ENCODE results near the gene TNIP1.

The TNIP1 gene

GRCh38 chr5:151085517-151086041 lies 4.7 kb upstream of the TNIP1 start:
- FAIRE-seq (no peak), DNase-seq (ENCODE audit: insufficient read length, low spot score) (no peak)
- no peak for TF ChIP-seq POLR2A (IDR thresholded peaks at IDR 0.05; ENCODE audit: low read depth, low read length)

- DNase-seq (ENCODE audit: insufficient read length, low spot score) (no peak), FAIRE-seq (no peak)
- TF ChIP-seq POLR2A (IDR thresholded peaks at IDR 0.05; ENCODE audit: low read depth, low read length): no peak
Observed at GRCh38 chr5:151084363-151084762, 3.5 kb upstream of the TNIP1 start.

- FAIRE-seq: peak; percentile 64
- TF ChIP-seq POLR2A (IDR thresholded peaks at IDR 0.05; ENCODE audit: low read depth, low read length): no peak
- DNase-seq (ENCODE audit: insufficient read length, low spot score): no peak
Observed at GRCh38 chr5:151083081-151083676, 2.3 kb upstream of the TNIP1 start.

- no peak for TF ChIP-seq POLR2A (IDR thresholded peaks at IDR 0.05; ENCODE audit: low read depth, low read length)
- FAIRE-seq (no peak), DNase-seq (ENCODE audit: insufficient read length, low spot score) (no peak)
Observed at GRCh38 chr5:151082282-151082902, 1.6 kb upstream of the TNIP1 start.

- DNase-seq (ENCODE audit: insufficient read length, low spot score) (no peak), FAIRE-seq (no peak)
- TF ChIP-seq POLR2A (IDR thresholded peaks at IDR 0.05; ENCODE audit: low read depth, low read length): no peak
Observed at GRCh38 chr5:151081431-151082281, 822 bp upstream of the TNIP1 start.

GRCh38 chr5:151079838-151080612 lies 809 bp downstream of the TNIP1 start:
- DNase-seq (ENCODE audit: insufficient read length, low spot score) (no peak), FAIRE-seq (no peak)
- no peak for TF ChIP-seq POLR2A (IDR thresholded peaks at IDR 0.05; ENCODE audit: low read depth, low read length)

- TF ChIP-seq POLR2A (IDR thresholded peaks at IDR 0.05; ENCODE audit: low read depth, low read length): no peak
- FAIRE-seq: no peak
- DNase-seq (ENCODE audit: insufficient read length, low spot score): no peak
Observed at GRCh38 chr5:151078490-151079262, 2.2 kb downstream of the TNIP1 start.

- TF ChIP-seq POLR2A (IDR thresholded peaks at IDR 0.05; ENCODE audit: low read depth, low read length): no peak
- FAIRE-seq: no peak
Observed at GRCh38 chr5:151077967-151078366, 2.9 kb downstream of the TNIP1 start.

GRCh38 chr5:151077419-151077818 lies 3.4 kb downstream of the TNIP1 start:
- FAIRE-seq: no peak
- TF ChIP-seq POLR2A (IDR thresholded peaks at IDR 0.05; ENCODE audit: low read depth, low read length): no peak

More at GRCh38 chr5:151077967-151078366, 2.9 kb downstream of the TNIP1 start:
- DNase-seq (ENCODE audit: insufficient read length, low spot score): no peak

GRCh38 chr5:151076616-151077015 lies 4.2 kb downstream of the TNIP1 start:
- no peak for TF ChIP-seq POLR2A (IDR thresholded peaks at IDR 0.05; ENCODE audit: low read depth, low read length)
- no peak for FAIRE-seq
- no peak for DNase-seq (ENCODE audit: insufficient read length, low spot score)

More at GRCh38 chr5:151077419-151077818, 3.4 kb downstream of the TNIP1 start:
- no peak for DNase-seq (ENCODE audit: insufficient read length, low spot score)

GRCh38 chr5:151075698-151076331 lies 5.0 kb downstream of the TNIP1 start:
- no peak for FAIRE-seq

GRCh38 chr5:151074557-151074956 lies 6.3 kb downstream of the TNIP1 start:
- FAIRE-seq (no peak), DNase-seq (ENCODE audit: insufficient read length, low spot score) (no peak)
- TF ChIP-seq POLR2A (IDR thresholded peaks at IDR 0.05; ENCODE audit: low read depth, low read length): no peak

More at GRCh38 chr5:151075698-151076331, 5.0 kb downstream of the TNIP1 start:
- no peak for DNase-seq (ENCODE audit: insufficient read length, low spot score)
- no peak for TF ChIP-seq POLR2A (IDR thresholded peaks at IDR 0.05; ENCODE audit: low read depth, low read length)

Data from H54 (cell line).